Measurements from ENCODE around the gene BMAL1. TPM values are rescaled to one million over a fixed set of nuclear protein-coding genes. Genes with fewer than 3 reads are reported as not detected.

The BMAL1 gene
- total RNA-seq, 4 donors from 2014 or later, result 19.4 to 87.5 (median 39.7) TPM

DNA sequence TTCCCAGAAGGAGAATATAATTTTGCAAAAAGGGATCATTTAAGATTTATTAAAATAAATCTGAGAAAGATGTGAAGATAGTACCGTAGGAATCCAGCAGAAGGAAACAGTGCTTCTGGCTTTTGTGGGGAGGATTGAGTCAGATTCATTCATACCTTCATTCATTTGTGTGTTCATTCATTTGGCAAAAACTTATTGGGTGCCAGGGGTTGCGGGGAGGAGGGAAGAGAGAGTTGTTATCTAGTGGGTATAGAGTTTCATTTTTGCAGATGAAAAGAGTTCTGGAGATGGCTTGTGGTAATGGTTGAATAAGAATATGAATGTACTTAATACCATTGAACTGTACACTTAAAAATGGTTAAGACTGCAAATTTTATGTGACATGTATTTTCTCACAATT is 31.1 kb downstream of the BMAL1 start:
- no peaks in the 10 kb centered on the region for H3K27me3 ChIP-seq
- peaks cover 0 to 8% (median 0%) of the 10 kb centered on the region in 4 donors for H3K4me1 ChIP-seq
- H3K27ac ChIP-seq, result no peak overlapping the region
- no peak overlapping the region for H3K4me3 ChIP-seq
- peaks cover 0 to 4% (median 0%) of the 10 kb centered on the region in 3 donors for H3K36me3 ChIP-seq
- TF ChIP-seq, protein P1, sequence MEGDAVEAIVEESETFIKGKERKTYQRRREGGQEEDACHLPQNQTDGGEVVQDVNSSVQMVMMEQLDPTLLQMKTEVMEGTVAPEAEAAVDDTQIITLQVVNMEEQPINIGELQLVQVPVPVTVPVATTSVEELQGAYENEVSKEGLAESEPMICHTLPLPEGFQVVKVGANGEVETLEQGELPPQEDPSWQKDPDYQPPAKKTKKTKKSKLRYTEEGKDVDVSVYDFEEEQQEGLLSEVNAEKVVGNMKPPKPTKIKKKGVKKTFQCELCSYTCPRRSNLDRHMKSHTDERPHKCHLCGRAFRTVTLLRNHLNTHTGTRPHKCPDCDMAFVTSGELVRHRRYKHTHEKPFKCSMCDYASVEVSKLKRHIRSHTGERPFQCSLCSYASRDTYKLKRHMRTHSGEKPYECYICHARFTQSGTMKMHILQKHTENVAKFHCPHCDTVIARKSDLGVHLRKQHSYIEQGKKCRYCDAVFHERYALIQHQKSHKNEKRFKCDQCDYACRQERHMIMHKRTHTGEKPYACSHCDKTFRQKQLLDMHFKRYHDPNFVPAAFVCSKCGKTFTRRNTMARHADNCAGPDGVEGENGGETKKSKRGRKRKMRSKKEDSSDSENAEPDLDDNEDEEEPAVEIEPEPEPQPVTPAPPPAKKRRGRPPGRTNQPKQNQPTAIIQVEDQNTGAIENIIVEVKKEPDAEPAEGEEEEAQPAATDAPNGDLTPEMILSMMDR (IDR thresholded peaks at IDR 0.05), result no peak
- no peak for TF ChIP-seq POLR2A (IDR thresholded peaks at IDR 0.05)
- no peaks in the 10 kb centered on the region for H3K9me3 ChIP-seq
- DNase-seq, result no peak

DNA sequence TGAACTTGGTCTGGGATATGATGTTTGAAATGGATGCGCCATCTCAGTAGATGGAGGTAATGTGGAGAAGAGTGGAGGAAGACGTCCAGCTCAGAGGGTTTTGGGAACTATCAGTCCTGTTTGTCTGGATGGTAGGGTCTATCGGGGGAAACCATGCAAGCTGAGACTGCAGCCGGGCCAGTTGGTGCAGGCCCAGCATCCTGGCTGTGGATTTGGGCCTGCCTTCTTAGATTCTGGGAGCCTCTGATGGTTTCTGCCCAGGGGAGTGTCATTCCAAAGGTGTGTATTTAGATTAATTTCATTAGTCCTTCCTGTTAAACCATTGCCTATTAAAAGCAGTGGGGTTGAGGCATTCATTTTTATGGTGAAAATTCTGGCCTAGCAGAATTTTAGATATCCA is 31.6 kb downstream of the BMAL1 start:
- H3K27me3 ChIP-seq, result no peaks in the 10 kb centered on the region
- no peak overlapping the region for H3K27ac ChIP-seq
- DNase-seq, result no peak
- TF ChIP-seq POLR2A (IDR thresholded peaks at IDR 0.05), result no peak
- TF ChIP-seq, protein P1 (IDR thresholded peaks at IDR 0.05), result no peak
- H3K36me3 ChIP-seq, result peaks cover 0 to 4% (median 0%) of the 10 kb centered on the region in 3 donors
- H3K9me3 ChIP-seq, result no peaks in the 10 kb centered on the region
- H3K4me1 ChIP-seq, result peaks cover 0 to 8% (median 0%) of the 10 kb centered on the region in 4 donors
- no peak overlapping the region for H3K4me3 ChIP-seq

DNA sequence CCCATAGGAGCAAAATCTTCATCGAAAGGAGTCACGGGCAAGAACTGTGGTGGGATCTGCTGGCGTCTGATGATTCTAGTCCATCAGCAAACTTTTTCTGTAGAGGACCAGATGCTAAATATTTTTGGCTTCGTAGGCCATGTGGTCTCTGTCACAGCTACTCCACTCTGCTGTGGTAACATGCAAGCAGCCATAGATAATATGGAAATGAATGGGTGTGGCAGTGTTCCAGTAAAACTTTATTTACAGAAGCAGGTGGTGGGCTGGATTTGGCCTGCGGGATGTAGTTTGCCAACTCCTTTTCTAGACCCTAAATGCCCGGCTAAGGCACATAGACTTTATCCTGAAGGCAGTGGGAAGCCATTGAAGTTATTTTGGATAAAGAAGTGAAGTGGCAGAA is 32.9 kb downstream of the BMAL1 start:
- H3K27ac ChIP-seq, result no peak overlapping the region
- H3K36me3 ChIP-seq, result peaks cover 0 to 4% (median 0%) of the 10 kb centered on the region in 3 donors
- H3K27me3 ChIP-seq, result no peaks in the 10 kb centered on the region
- no peak for DNase-seq
- no peak overlapping the region for H3K4me3 ChIP-seq
- H3K4me1 ChIP-seq, result peaks cover 0 to 8% (median 0%) of the 10 kb centered on the region in 4 donors
- no peaks in the 10 kb centered on the region for H3K9me3 ChIP-seq
- no peak for TF ChIP-seq POLR2A (IDR thresholded peaks at IDR 0.05)
- TF ChIP-seq, protein P1 (IDR thresholded peaks at IDR 0.05), result no peak

DNA sequence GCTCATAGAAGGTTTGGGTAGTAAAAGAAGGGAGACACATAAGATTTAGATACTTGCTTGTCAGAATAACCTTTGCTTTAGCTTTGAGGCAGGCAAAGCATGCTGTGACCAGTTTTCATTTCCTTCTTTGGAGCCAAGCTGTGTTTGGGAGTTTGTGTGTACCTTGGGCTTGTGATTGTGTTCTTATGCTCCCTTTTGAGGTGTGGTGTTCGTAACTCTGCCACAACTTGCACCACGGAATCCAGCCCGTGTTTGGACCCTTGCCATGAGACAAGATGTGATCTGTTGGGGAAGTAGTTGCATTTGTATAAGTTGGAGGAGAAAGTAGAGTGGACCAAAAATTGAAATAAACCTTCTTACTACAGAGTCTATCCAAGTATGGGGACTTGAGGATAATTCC is 34.0 kb downstream of the BMAL1 start:
- no peak for TF ChIP-seq POLR2A (IDR thresholded peaks at IDR 0.05)
- TF ChIP-seq, protein P1 (IDR thresholded peaks at IDR 0.05), result no peak
- H3K4me3 ChIP-seq, result no peak overlapping the region
- H3K27ac ChIP-seq, result no peak overlapping the region
- no peaks in the 10 kb centered on the region for H3K27me3 ChIP-seq
- H3K4me1 ChIP-seq, result peaks cover 0 to 4% (median 0%) of the 10 kb centered on the region in 4 donors
- H3K36me3 ChIP-seq, result peaks cover 0 to 4% (median 0%) of the 10 kb centered on the region in 3 donors
- no peak for DNase-seq
- no peaks in the 10 kb centered on the region for H3K9me3 ChIP-seq

DNA sequence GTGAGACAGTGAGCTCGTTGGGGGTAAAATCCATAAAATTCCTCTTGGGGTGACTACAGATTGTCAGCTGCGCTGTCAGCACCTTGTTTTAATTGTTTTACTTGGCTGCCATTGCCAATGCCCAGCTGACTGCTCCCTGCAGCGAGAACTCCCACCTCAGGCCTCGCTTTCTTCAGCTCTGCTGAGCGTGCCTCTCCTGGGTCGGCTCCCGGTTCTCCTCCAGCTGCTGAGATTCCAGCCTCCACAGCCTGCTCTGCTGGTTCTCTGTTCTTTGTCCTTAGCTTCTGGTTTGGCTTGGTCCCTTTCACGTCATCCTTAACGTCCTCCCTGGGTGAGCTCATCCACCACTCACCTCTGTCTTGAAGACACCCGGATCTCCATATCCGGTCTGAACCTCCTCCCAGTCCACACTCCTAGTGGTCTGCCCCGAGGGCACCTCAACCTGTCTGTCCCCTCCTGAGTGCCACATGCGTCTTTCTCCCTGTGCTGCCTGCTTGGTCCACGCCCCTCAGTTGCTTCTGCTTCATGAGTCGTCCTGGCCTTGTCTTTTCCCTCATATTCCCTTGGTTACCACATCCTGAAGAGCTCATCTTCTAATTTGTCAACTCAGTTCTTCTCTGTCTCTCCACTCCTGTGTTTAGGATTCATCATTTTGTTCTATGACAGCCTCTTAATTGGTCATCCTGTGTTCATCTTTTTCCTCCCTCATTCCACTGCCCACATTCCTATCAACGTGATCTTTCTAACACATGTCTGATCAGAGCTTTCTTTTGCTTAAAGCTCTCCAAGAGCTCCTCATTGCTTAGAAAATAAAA is 35.6 kb downstream of the BMAL1 start:
- Histone ChIP-seq H3K27ac (no peak overlapping the region), H3K27me3 (no peaks in the 10 kb centered on the region), H3K36me3 (peaks cover 0 to 4% (median 0%) of the 10 kb centered on the region in 3 donors), H3K4me1 (peaks cover 0 to 16% (median 3%) of the 10 kb centered on the region in 4 donors), H3K9me3 (no peaks in the 10 kb centered on the region), H3K4me3 (no peak overlapping the region)
- peak in 1 of 3 donors; percentile 33 for DNase-seq
- no peak for TF ChIP-seq POLR2A (IDR thresholded peaks at IDR 0.05)
- TF ChIP-seq, protein P1 (IDR thresholded peaks at IDR 0.05), result no peak

Measured in Peyer's patch (tissue), 4 donors.